ENCODE results near the gene BEND5.

Gene BEND5

GRCh38 chr1:48765335-48765734 is 11.4 kb downstream of the BEND5 start:
- FAIRE-seq, result no peak
- DNase-seq (ENCODE audit: low spot score), result no peak

- no peak for DNase-seq (ENCODE audit: low spot score)
- no peak for FAIRE-seq
These were observed 14.7 kb downstream of the BEND5 start for GRCh38 chr1:48761986-48762385.

GRCh38 chr1:48761411-48761810 is 15.3 kb downstream of the BEND5 start:
- no peak for FAIRE-seq
- DNase-seq (ENCODE audit: low spot score), result no peak

- DNase-seq (ENCODE audit: low spot score) (no peak), FAIRE-seq (no peak)
These were observed 15.8 kb downstream of the BEND5 start for GRCh38 chr1:48760857-48761256.

- FAIRE-seq, result no peak
These were observed 17.7 kb downstream of the BEND5 start for GRCh38 chr1:48758976-48759375.

GRCh38 chr1:48757363-48757762 is 19.3 kb downstream of the BEND5 start:
- DNase-seq (ENCODE audit: low spot score), result no peak
- FAIRE-seq, result no peak

More at GRCh38 chr1:48758976-48759375, 17.7 kb downstream of the BEND5 start:
- no peak for DNase-seq (ENCODE audit: low spot score)

- no peak for DNase-seq (ENCODE audit: low spot score)
- no peak for FAIRE-seq
These were observed 19.9 kb downstream of the BEND5 start for GRCh38 chr1:48756683-48757316.

GRCh38 chr1:48753293-48753692 is 23.4 kb downstream of the BEND5 start:
- no peak for DNase-seq (ENCODE audit: low spot score)
- no peak for FAIRE-seq

- FAIRE-seq, result no peak
These were observed 26.6 kb downstream of the BEND5 start for GRCh38 chr1:48750109-48750508.

GRCh38 chr1:48749068-48749467 is 27.6 kb downstream of the BEND5 start:
- FAIRE-seq (no peak), DNase-seq (ENCODE audit: low spot score) (no peak)

More at GRCh38 chr1:48750109-48750508, 26.6 kb downstream of the BEND5 start:
- DNase-seq (ENCODE audit: low spot score), result no peak

GRCh38 chr1:48746906-48747305 is 29.8 kb downstream of the BEND5 start:
- DNase-seq (ENCODE audit: low spot score), result no peak
- no peak for FAIRE-seq

- DNase-seq (ENCODE audit: low spot score), result no peak
- FAIRE-seq, result no peak
These were observed 32.7 kb downstream of the BEND5 start for GRCh38 chr1:48744032-48744431.

- FAIRE-seq (no peak), DNase-seq (ENCODE audit: low spot score) (no peak)
These were observed 33.2 kb downstream of the BEND5 start for GRCh38 chr1:48743480-48743879.

- DNase-seq (ENCODE audit: low spot score) (no peak), FAIRE-seq (no peak)
These were observed 35.3 kb downstream of the BEND5 start for GRCh38 chr1:48741380-48741779.

GRCh38 chr1:48740621-48741020 is 36.1 kb downstream of the BEND5 start:
- no peak for DNase-seq (ENCODE audit: low spot score)
- no peak for FAIRE-seq

GRCh38 chr1:48739091-48739490 is 37.6 kb downstream of the BEND5 start:
- DNase-seq (ENCODE audit: low spot score) (no peak), FAIRE-seq (no peak)

GRCh38 chr1:48738356-48738755 is 38.3 kb downstream of the BEND5 start:
- no peak for FAIRE-seq

GRCh38 chr1:48735796-48736195 is 40.9 kb downstream of the BEND5 start:
- FAIRE-seq, result no peak
- DNase-seq (ENCODE audit: low spot score), result no peak

More at GRCh38 chr1:48738356-48738755, 38.3 kb downstream of the BEND5 start:
- DNase-seq (ENCODE audit: low spot score), result no peak

GRCh38 chr1:48730164-48730910 is 46.4 kb downstream of the BEND5 start:
- no peak for FAIRE-seq
- no peak for DNase-seq (ENCODE audit: low spot score)

- no peak for DNase-seq (ENCODE audit: low spot score)
- FAIRE-seq, result no peak
These were observed 48.1 kb downstream of the BEND5 start for GRCh38 chr1:48728584-48728983.

GRCh38 chr1:48726557-48727215 is 50.0 kb downstream of the BEND5 start:
- DNase-seq (ENCODE audit: low spot score) (no peak), FAIRE-seq (no peak)

GRCh38 chr1:48726139-48726538 is 50.6 kb downstream of the BEND5 start:
- FAIRE-seq (no peak), DNase-seq (ENCODE audit: low spot score) (no peak)

Measured in urothelium cell line (cell line).